WTC11 (cell line): ENCODE data around the gene ALAS2. TPM values are rescaled to one million over a fixed set of nuclear protein-coding genes. Genes with fewer than 3 reads are reported as not detected.

ENCODE experiments used
- ATAC-seq: fragments of 200-7000 bp; cut with Tn5 transposase; 2 replicates; pipeline ENCODE4 v1.10.0; 2021; ENCODE audit warnings: mild to moderate bottlenecking, moderate library complexity
- CTCF ChIA-PET: fragments of 300-600 bp; sonication (Branson Sonifier 250); formaldehyde crosslinking; loops from one replicate; lab custom pipeline; 2021; ENCODE audit warnings: antibody characterized with exemption; lab: Charles Lee
- POLR2A ChIA-PET: fragments of 350-600 bp; sonication (Branson Sonifier 250); formaldehyde crosslinking; loops from one replicate; lab custom pipeline; 2021; ENCODE audit warnings: antibody characterized with exemption; lab: Charles Lee
- DNase-seq: peaks from one replicate; pipeline ENCODE4 v3.0.0; 2021; ENCODE audit warnings: low spot score
- H3K27ac Mint-ChIP-seq: 2 replicates; pipeline ENCODE4 v1.8.0; 2021; ENCODE audit warnings: mixed read lengths
- H3K27me3 Mint-ChIP-seq: 2 replicates; pipeline ENCODE4 v1.8.0; 2021; ENCODE audit warnings: low read depth, mild to moderate bottlenecking, moderate library complexity, mixed read lengths
- H3K36me3 Mint-ChIP-seq: 2 replicates; pipeline ENCODE4 v1.8.0; 2021; ENCODE audit warnings: mixed read lengths
- H3K4me1 Mint-ChIP-seq: 2 replicates; pipeline ENCODE4 v1.8.0; 2022; ENCODE audit warnings: mixed read lengths
- H3K4me3 Mint-ChIP-seq: 2 replicates; pipeline ENCODE4 v1.8.0; 2021; ENCODE audit warnings: mild to moderate bottlenecking, moderate library complexity, mixed read lengths
- H3K9me3 Mint-ChIP-seq: 2 replicates; pipeline ENCODE4 v1.8.0; 2021; ENCODE audit warnings: mixed read lengths
- ATF6 ChIP-seq: sonication (generic); formaldehyde crosslinking; IDR thresholded peaks from 2 replicates; pipeline ENCODE4 v1.8.1; 2023; ENCODE audit warnings: mild to moderate bottlenecking, missing genetic modification reagents
- CTCF ChIP-seq: fragments of 200-600 bp; IDR thresholded peaks from 2 replicates; pipeline ENCODE4 v1.8.0; 2022; ENCODE audit warnings: antibody characterized with exemption
- E2F5 ChIP-seq: sonication (generic); formaldehyde crosslinking; IDR thresholded peaks from 2 replicates; pipeline ENCODE4 v1.8.1; 2022; ENCODE audit warnings: mild to moderate bottlenecking, moderate library complexity, missing genetic modification reagents
- ESRRA ChIP-seq: sonication (generic); formaldehyde crosslinking; IDR thresholded peaks from 2 replicates; pipeline ENCODE4 v1.8.1; 2022; ENCODE audit warnings: mild to moderate bottlenecking, missing genetic modification reagents, borderline replicate concordance
- GRHL2 ChIP-seq: fragments of 250-450 bp; sonication (Bioruptor Pico); IDR thresholded peaks from 2 replicates; pipeline ENCODE4 v1.8.0; 2022; ENCODE audit warnings: mild to moderate bottlenecking, moderate library complexity; ENCODE audit not compliant: insufficient replicate concordance, severe bottlenecking
- GTF2I ChIP-seq: fragments of 250-450 bp; sonication (Bioruptor Pico); conservative IDR thresholded peaks from 2 replicates; pipeline ENCODE4 v1.4.0; 2021; ENCODE audit warnings: mild to moderate bottlenecking
- PRDM15 ChIP-seq: sonication (generic); formaldehyde crosslinking; IDR thresholded peaks from 2 replicates; pipeline ENCODE4 v1.8.0; 2022; ENCODE audit warnings: missing genetic modification reagents
- PREB ChIP-seq: sonication (generic); formaldehyde crosslinking; IDR thresholded peaks from 2 replicates; pipeline ENCODE4 v1.8.1; 2022; ENCODE audit warnings: mild to moderate bottlenecking, missing genetic modification reagents, moderate library complexity, borderline replicate concordance
- SMAD3 ChIP-seq: sonication (generic); formaldehyde crosslinking; IDR thresholded peaks from 2 replicates; pipeline ENCODE4 v1.8.0; 2022; ENCODE audit warnings: missing genetic modification reagents, mild to moderate bottlenecking, borderline replicate concordance
- STAT6 ChIP-seq: sonication (generic); formaldehyde crosslinking; conservative IDR thresholded peaks from 2 replicates; pipeline ENCODE4 v1.8.1; 2023; ENCODE audit warnings: mild to moderate bottlenecking, low read depth, missing genetic modification reagents, moderate library complexity
- ZBTB43 ChIP-seq: sonication (generic); formaldehyde crosslinking; IDR thresholded peaks from 2 replicates; pipeline ENCODE4 v1.8.1; 2023; ENCODE audit warnings: mild to moderate bottlenecking, missing genetic modification reagents
- ZNF138 ChIP-seq: sonication (generic); formaldehyde crosslinking; conservative IDR thresholded peaks from 2 replicates; pipeline ENCODE4 v1.8.1; 2022; ENCODE audit warnings: mild to moderate bottlenecking, moderate library complexity, missing genetic modification reagents
- ZNF425 ChIP-seq: fragments of 250-450 bp; sonication (Bioruptor Pico); conservative IDR thresholded peaks from 2 replicates; pipeline ENCODE4 v1.9.0; 2021; ENCODE audit warnings: mild to moderate bottlenecking
- ZNF512 ChIP-seq: sonication (generic); formaldehyde crosslinking; IDR thresholded peaks from 2 replicates; pipeline ENCODE4 v1.8.1; 2022; ENCODE audit warnings: missing genetic modification reagents, borderline replicate concordance
- total RNA-seq: library from RNA; stranded (reverse); gene quantifications from 3 replicates; pipeline ENCODE4 v1.2.3, GENCODE V29; 2021

Gene ALAS2
- total RNA-seq, 1 experiment from 2014 or later: 0.35 TPM

- H3K27ac Mint-ChIP-seq: no peak overlapping the region
- no peaks in the 10 kb centered on the region for H3K36me3 Mint-ChIP-seq
- ATAC-seq (no peak), DNase-seq (no peak)
- H3K4me1 Mint-ChIP-seq: no peaks in the 10 kb centered on the region
- ChIA-PET POLR2A (no interaction called here), CTCF (no interaction called here)
- peaks cover 1% of the 10 kb centered on the region; the same call in 1 of the 2 replicates for H3K9me3 Mint-ChIP-seq
- no peak overlapping the region for H3K4me3 Mint-ChIP-seq
- no peak for TF ChIP-seq CTCF
- no peak for TF ChIP-seq ZBTB43 (CRISPR knock-in tag)
- no peak for TF ChIP-seq PRDM15
- TF ChIP-seq GRHL2 (CRISPR knock-in tag): no peak
- TF ChIP-seq GTF2I (CRISPR knock-in tag): no peak
- no peak for TF ChIP-seq STAT6
- TF ChIP-seq SMAD3: no peak
- TF ChIP-seq PREB (CRISPR knock-in tag): no peak
- TF ChIP-seq ESRRA: no peak
- TF ChIP-seq ZNF512: no peak
- no peak for TF ChIP-seq ATF6
- TF ChIP-seq ZNF138 (CRISPR knock-in tag): no peak
- TF ChIP-seq E2F5 (CRISPR knock-in tag): no peak
- no peak for TF ChIP-seq ZNF425 (CRISPR knock-in tag)
- H3K27me3 Mint-ChIP-seq: peaks cover 11% of the 10 kb centered on the region
Measured at GRCh38 chrX:54961750-54962149, 69.0 kb downstream of the ALAS2 start.
